ENCODE measurements around the gene PRSS27.

The PRSS27 gene

GRCh38 chr16:2692251-2692947 is 27.6 kb downstream of the PRSS27 start:
- Histone ChIP-seq H3K9me3 (ENCODE audit: insufficient read depth, low read depth, low read length) (no peaks in the 10 kb centered on the region), H3K4me2 (ENCODE audit: low read depth, low read length, poor library complexity, severe bottlenecking) (no peak overlapping the region), H4K20me1 (ENCODE audit: insufficient read depth, low read length, poor library complexity, severe bottlenecking) (no peaks in the 10 kb centered on the region), H3K79me2 (ENCODE audit: insufficient read depth, low read length) (peaks cover 12% of the 10 kb centered on the region; the same call in 1 of the 2 replicates), H3K9ac (ENCODE audit: low read depth, low read length, poor library complexity, severe bottlenecking) (no peak overlapping the region), H3K9me2 (replicated peaks; ENCODE audit: low read depth, low read length) (no peaks in the 10 kb centered on the region), H3K36me3 (ENCODE audit: insufficient read depth, low read length) (no peaks in the 10 kb centered on the region), H3K4me1 (ENCODE audit: insufficient read depth, low read length, poor library complexity, severe bottlenecking) (no peaks in the 10 kb centered on the region), H3F3A (ENCODE audit: low read depth) (no peaks in the 10 kb centered on the region), H3K4me3 (ENCODE audit: low read length, poor library complexity, severe bottlenecking) (no peak overlapping the region), H3K27me3 (ENCODE audit: insufficient read depth, low read length, poor library complexity, severe bottlenecking) (no peaks in the 10 kb centered on the region), H2AFZ (ENCODE audit: low read length) (no peak overlapping the region)
- TF ChIP-seq CTCF (conservative IDR thresholded peaks at IDR 0.05; ENCODE audit: low read length) (no peak), EZH2phosphoT487 (IDR thresholded peaks at IDR 0.05; ENCODE audit: borderline replicate concordance) (no peak)

GRCh38 chr16:2691491-2692248 is 28.4 kb downstream of the PRSS27 start:
- H3K9ac ChIP-seq (ENCODE audit: low read depth, low read length, poor library complexity, severe bottlenecking), result no peak overlapping the region
- no peaks in the 10 kb centered on the region for H3K36me3 ChIP-seq (ENCODE audit: insufficient read depth, low read length)
- H4K20me1 ChIP-seq (ENCODE audit: insufficient read depth, low read length, poor library complexity, severe bottlenecking), result no peaks in the 10 kb centered on the region
- H3K4me1 ChIP-seq (ENCODE audit: insufficient read depth, low read length, poor library complexity, severe bottlenecking), result peaks cover 3% of the 10 kb centered on the region
- no peaks in the 10 kb centered on the region for H3K9me2 ChIP-seq (replicated peaks; ENCODE audit: low read depth, low read length)
- H3K9me3 ChIP-seq (ENCODE audit: insufficient read depth, low read depth, low read length), result no peaks in the 10 kb centered on the region
- H3F3A ChIP-seq (ENCODE audit: low read depth), result no peaks in the 10 kb centered on the region
- H2AFZ ChIP-seq (ENCODE audit: low read length), result no peak overlapping the region
- H3K79me2 ChIP-seq (ENCODE audit: insufficient read depth, low read length), result peaks cover 19% of the 10 kb centered on the region; the same call in 1 of the 2 replicates
- H3K4me3 ChIP-seq (ENCODE audit: low read length, poor library complexity, severe bottlenecking), result no peak overlapping the region
- TF ChIP-seq CTCF (conservative IDR thresholded peaks at IDR 0.05; ENCODE audit: low read length) (no peak), EZH2phosphoT487 (IDR thresholded peaks at IDR 0.05; ENCODE audit: borderline replicate concordance) (no peak)
- H3K27me3 ChIP-seq (ENCODE audit: insufficient read depth, low read length, poor library complexity, severe bottlenecking), result no peaks in the 10 kb centered on the region
- no peak overlapping the region for H3K4me2 ChIP-seq (ENCODE audit: low read depth, low read length, poor library complexity, severe bottlenecking)

GRCh38 chr16:2690852-2691251 is 29.2 kb downstream of the PRSS27 start:
- no peaks in the 10 kb centered on the region for H3K9me2 ChIP-seq (replicated peaks; ENCODE audit: low read depth, low read length)
- no peak overlapping the region for H3K4me3 ChIP-seq (ENCODE audit: low read length, poor library complexity, severe bottlenecking)
- no peak overlapping the region for H2AFZ ChIP-seq (ENCODE audit: low read length)
- H3K4me2 ChIP-seq (ENCODE audit: low read depth, low read length, poor library complexity, severe bottlenecking), result no peak overlapping the region
- H3K9me3 ChIP-seq (ENCODE audit: insufficient read depth, low read depth, low read length), result no peaks in the 10 kb centered on the region
- no peaks in the 10 kb centered on the region for H3K27me3 ChIP-seq (ENCODE audit: insufficient read depth, low read length, poor library complexity, severe bottlenecking)
- peaks cover 19% of the 10 kb centered on the region; the same call in 1 of the 2 replicates for H3K79me2 ChIP-seq (ENCODE audit: insufficient read depth, low read length)
- H3K36me3 ChIP-seq (ENCODE audit: insufficient read depth, low read length), result no peaks in the 10 kb centered on the region
- no peaks in the 10 kb centered on the region for H4K20me1 ChIP-seq (ENCODE audit: insufficient read depth, low read length, poor library complexity, severe bottlenecking)
- no peak overlapping the region for H3K9ac ChIP-seq (ENCODE audit: low read depth, low read length, poor library complexity, severe bottlenecking)
- no peak for TF ChIP-seq CTCF (conservative IDR thresholded peaks at IDR 0.05; ENCODE audit: low read length)
- no peaks in the 10 kb centered on the region for H3F3A ChIP-seq (ENCODE audit: low read depth)
- peaks cover 3% of the 10 kb centered on the region for H3K4me1 ChIP-seq (ENCODE audit: insufficient read depth, low read length, poor library complexity, severe bottlenecking)

Measured in Loucy (cell line).